NB4 (cell line): ENCODE measurements around the gene LYPD6B.

Source experiments
- DNase-seq: peaks from one replicate; pipeline ENCODE4 v3.0.0; 2010; ENCODE audit warnings: low read depth
- H3K4me3 ChIP-seq: one replicate; pipeline ENCODE4 v1.5.1; 2011; ENCODE audit warnings: mild to moderate bottlenecking, low read depth, low read length, moderate library complexity
- MYC ChIP-seq: IDR thresholded peaks from 2 replicates; pipeline ENCODE4 v1.6.1; 2011; ENCODE audit warnings: low read depth, low read length
- POLR2A ChIP-seq: IDR thresholded peaks from 2 replicates; pipeline ENCODE4 v1.6.1; 2011; ENCODE audit warnings: mild to moderate bottlenecking; ENCODE audit not compliant: insufficient read length; ENCODE audit errors: extremely low read depth
- TF ChIP-seq, protein P1 (sequence below): IDR thresholded peaks from one replicate; pipeline ENCODE4 v1.5.1; 2012; ENCODE audit warnings: low read depth, low read length
- TF ChIP-seq, protein P2 (sequence below): IDR thresholded peaks from 2 replicates; pipeline ENCODE4 v1.6.1; 2011; ENCODE audit warnings: low read depth, low read length

Gene LYPD6B

GRCh38 chr2:149059822-149060221, 21.3 kb downstream of the LYPD6B start:
- TF ChIP-seq POLR2A = no peak
- no peak for TF ChIP-seq MYC
- TF ChIP-seq, protein P1, sequence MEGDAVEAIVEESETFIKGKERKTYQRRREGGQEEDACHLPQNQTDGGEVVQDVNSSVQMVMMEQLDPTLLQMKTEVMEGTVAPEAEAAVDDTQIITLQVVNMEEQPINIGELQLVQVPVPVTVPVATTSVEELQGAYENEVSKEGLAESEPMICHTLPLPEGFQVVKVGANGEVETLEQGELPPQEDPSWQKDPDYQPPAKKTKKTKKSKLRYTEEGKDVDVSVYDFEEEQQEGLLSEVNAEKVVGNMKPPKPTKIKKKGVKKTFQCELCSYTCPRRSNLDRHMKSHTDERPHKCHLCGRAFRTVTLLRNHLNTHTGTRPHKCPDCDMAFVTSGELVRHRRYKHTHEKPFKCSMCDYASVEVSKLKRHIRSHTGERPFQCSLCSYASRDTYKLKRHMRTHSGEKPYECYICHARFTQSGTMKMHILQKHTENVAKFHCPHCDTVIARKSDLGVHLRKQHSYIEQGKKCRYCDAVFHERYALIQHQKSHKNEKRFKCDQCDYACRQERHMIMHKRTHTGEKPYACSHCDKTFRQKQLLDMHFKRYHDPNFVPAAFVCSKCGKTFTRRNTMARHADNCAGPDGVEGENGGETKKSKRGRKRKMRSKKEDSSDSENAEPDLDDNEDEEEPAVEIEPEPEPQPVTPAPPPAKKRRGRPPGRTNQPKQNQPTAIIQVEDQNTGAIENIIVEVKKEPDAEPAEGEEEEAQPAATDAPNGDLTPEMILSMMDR = no peak
- TF ChIP-seq, protein P2, sequence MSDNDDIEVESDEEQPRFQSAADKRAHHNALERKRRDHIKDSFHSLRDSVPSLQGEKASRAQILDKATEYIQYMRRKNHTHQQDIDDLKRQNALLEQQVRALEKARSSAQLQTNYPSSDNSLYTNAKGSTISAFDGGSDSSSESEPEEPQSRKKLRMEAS = no peak
- no peak overlapping the region for H3K4me3 ChIP-seq
- no peak for DNase-seq

- no peak overlapping the region for H3K4me3 ChIP-seq
- no peak for DNase-seq
- TF ChIP-seq, protein P1 = no peak
- TF ChIP-seq POLR2A = no peak
- TF ChIP-seq, protein P2 = no peak
These were observed 22.7 kb downstream of the LYPD6B start for GRCh38 chr2:149061133-149061745.

DNA sequence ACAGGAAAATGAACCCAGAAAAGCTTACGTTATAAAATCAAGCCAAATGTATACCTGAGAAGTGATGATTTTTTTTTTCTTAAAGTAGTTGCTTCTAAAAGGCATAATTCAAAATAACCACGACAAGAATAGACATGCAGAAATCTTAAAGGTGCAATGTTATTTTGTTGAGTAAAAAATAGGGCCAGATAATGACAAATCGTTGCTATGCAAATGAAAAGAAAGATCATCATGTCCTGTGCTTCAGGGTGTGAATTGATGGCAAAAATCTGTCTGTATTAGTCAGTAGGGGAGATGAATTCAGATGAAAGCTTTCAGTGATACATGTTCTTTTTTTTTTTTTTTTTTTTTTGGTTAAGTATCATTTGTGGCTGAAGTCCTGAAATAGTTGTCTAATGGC, 24.0 kb downstream of the LYPD6B start:
- no peak overlapping the region for H3K4me3 ChIP-seq
- DNase-seq = no peak
- no peak for TF ChIP-seq MYC
- TF ChIP-seq POLR2A = no peak
- TF ChIP-seq, protein P2 = no peak
- TF ChIP-seq, protein P1 = no peak

DNA sequence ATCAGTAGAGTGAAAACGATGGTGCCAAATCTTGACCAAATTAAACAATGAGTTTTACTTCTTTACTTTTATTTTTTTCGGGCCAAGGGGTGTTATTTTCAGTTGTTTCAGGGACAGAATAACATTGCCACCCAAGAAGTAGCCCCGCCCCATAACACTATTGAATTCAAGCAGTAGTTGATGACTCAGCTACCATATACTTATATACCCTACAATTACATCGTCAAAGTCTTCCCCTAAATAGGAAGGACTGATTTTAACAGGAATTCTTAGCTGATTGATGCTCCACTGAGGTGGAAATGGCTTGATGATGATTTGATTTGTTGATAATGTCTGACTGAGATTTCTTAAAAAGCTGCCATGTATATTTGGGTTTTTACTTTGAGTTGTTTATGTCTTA, 24.7 kb downstream of the LYPD6B start:
- H3K4me3 ChIP-seq = no peak overlapping the region
- DNase-seq = no peak
- TF ChIP-seq MYC (no peak), POLR2A (no peak)
- TF ChIP-seq, protein P2 = no peak

- no peak overlapping the region for H3K4me3 ChIP-seq
- no peak for DNase-seq
- TF ChIP-seq, protein P2 = no peak
- TF ChIP-seq MYC (no peak), POLR2A (no peak)
- TF ChIP-seq, protein P1 = no peak
These were observed 25.9 kb downstream of the LYPD6B start for GRCh38 chr2:149064365-149064841.

GRCh38 chr2:149064856-149065630, 26.5 kb downstream of the LYPD6B start:
- DNase-seq = no peak
- no peak overlapping the region for H3K4me3 ChIP-seq
- TF ChIP-seq, protein P2 = no peak
- TF ChIP-seq, protein P1 = no peak
- TF ChIP-seq MYC (no peak), POLR2A (no peak)
